Spleen (tissue), 11 donors: ENCODE results near the gene FAM209B. TPM values are rescaled to one million over a fixed set of nuclear protein-coding genes. Genes with fewer than 3 reads are reported as not detected.
"Not testable (repeated sequence)": the region's sequence is repeated elsewhere in the genome, so short reads cannot be mapped to it uniquely, and the experiment has no call there.

Experiments
- DNase-seq: peaks from one replicate; pipeline ENCODE4 v3.0.0-alpha.2; 2020
- H3K27ac ChIP-seq, 8 donors: fragments of 200-600 bp; sonication (generic) in 7 of 8; 1 replicate in 4 of 8; 2 replicates in 4 of 8; pipeline versions ENCODE4 v1.5.0 to v1.8.0; 2016 to 2021; ENCODE audit warnings: inconsistent platforms in 4 of 8, mild to moderate bottlenecking in 4 of 8, moderate library complexity in 1 of 8
- H3K27me3 ChIP-seq, 7 donors: fragments of 200-600 bp; sonication (generic) in 6 of 7; replicated peaks in 1 of 7; 1 replicate in 4 of 7; 2 replicates in 3 of 7; pipeline versions ENCODE4 v1.5.0 to v1.8.0; 2016 to 2021; ENCODE audit warnings: inconsistent platforms in 3 of 7, mild to moderate bottlenecking in 1 of 7
- H3K36me3 ChIP-seq, 6 donors: fragments of 200-600 bp; sonication (generic) in 5 of 6; 1 replicate in 4 of 6; 2 replicates in 2 of 6; pipeline versions ENCODE4 v1.5.0 to v1.8.0; 2016 to 2021; ENCODE audit warnings: inconsistent platforms in 2 of 6
- H3K4me1 ChIP-seq, 6 donors: fragments of 200-600 bp; sonication (generic) in 5 of 6; 1 replicate in 3 of 6; 2 replicates in 3 of 6; pipeline versions ENCODE4 v1.5.0 to v1.8.0; 2016 to 2021; ENCODE audit warnings: inconsistent platforms in 3 of 6
- H3K4me3 ChIP-seq, 8 donors: fragments of 200-600 bp; sonication (generic) in 7 of 8; 1 replicate in 4 of 8; 2 replicates in 4 of 8; pipeline versions ENCODE4 v1.5.0 to v1.8.0; 2016 to 2021; ENCODE audit warnings: inconsistent platforms in 4 of 8, mild to moderate bottlenecking in 4 of 8, moderate library complexity in 2 of 8
- H3K9me3 ChIP-seq, 8 donors: fragments of 200-600 bp; sonication (generic) in 7 of 8; 1 replicate in 4 of 8; 2 replicates in 4 of 8; pipeline versions ENCODE4 v1.5.0 to v1.8.0; 2016 to 2021; ENCODE audit warnings: inconsistent platforms in 4 of 8
- POLR2A ChIP-seq, 3 donors: fragments of 450-650 bp; IDR thresholded peaks; one replicate each; pipeline ENCODE4 v1.5.1; 2017; ENCODE audit warnings: antibody characterized with exemption in 3 of 3, mild to moderate bottlenecking in 1 of 3
- POLR2AphosphoS5 ChIP-seq, 3 donors: sonication (generic); formaldehyde crosslinking; IDR thresholded peaks; one replicate each; pipeline ENCODE4 v1.5.1; 2017; ENCODE audit warnings: antibody characterized with exemption in 3 of 3
- WGBS, 5 donors: extraction: QIAGEN DNeasy Blood & Tissue Kit in 3 of 5; methylation state at CpG; one replicate each; pipeline versions ENCODE4 v1.1.5 to v1.1.7; 2013 to 2018; 5-methylcytosine and 5-hydroxymethylcytosine counted together
- intact Hi-C: fragments of 100-400 bp; cut with DNase I; formaldehyde crosslinking; loops from one replicate; pipeline ENCODE4 v1.15.0; 2023; ENCODE audit warnings: low total_unique reads
- polyA plus RNA-seq, 3 donors: library from polyadenylated mRNA; stranded (reverse); fragments of 200-250 nt; gene quantifications; one replicate each; pipeline ENCODE4 v1.2.1, GENCODE V29; 2013
- total RNA-seq, 7 donors: library from RNA; depleted of rRNA in 3 of 7; stranded (reverse); fragments of >200 nt in 3 of 7; fragmentation: NEBNext Ultra II Directional in 4 of 7; extraction: Animal tissue kit (Norgen Biotek cat#: 25700) in 4 of 7; gene quantifications; one replicate each; pipeline versions ENCODE4 v1.1.0 to v1.2.1, GENCODE V29; 2016 to 2021
- TF ChIP-seq, protein P1 (sequence below), 11 experiments: fragments of 200-600 bp in 7 of 11; fragments of 450-650 bp in 4 of 11; sonication (generic) in 4 of 11; IDR thresholded peaks in 8 of 11; conservative IDR thresholded peaks in 3 of 11; 1 replicate in 7 of 11; 2 replicates in 4 of 11; pipeline versions ENCODE4 v1.4.0 to v1.8.0; 2016 to 2021; ENCODE audit warnings: antibody characterized with exemption in 11 of 11, inconsistent platforms in 4 of 11, mild to moderate bottlenecking in 1 of 11
- donor health status: healthy with polysubstance abuse.
- donor health status: DM: no; HTN: no; CAD: no; lungs with moderate emphysema.
- donor health status: DM: no; HTN: no; CAD: no.
- donor health status: Bipolar disorder and iron deficiency.
- donor health status: healthy.
- donor health status: DM: no; HTN: no; CAD: no.
- donor health status: DM: yes; HTN: yes; CAD: no.

Gene FAM209B
- total and polyA plus RNA-seq, 10 donors: 0.97 to 5.8 (median 1.9) TPM; not detected in 3

DNA sequence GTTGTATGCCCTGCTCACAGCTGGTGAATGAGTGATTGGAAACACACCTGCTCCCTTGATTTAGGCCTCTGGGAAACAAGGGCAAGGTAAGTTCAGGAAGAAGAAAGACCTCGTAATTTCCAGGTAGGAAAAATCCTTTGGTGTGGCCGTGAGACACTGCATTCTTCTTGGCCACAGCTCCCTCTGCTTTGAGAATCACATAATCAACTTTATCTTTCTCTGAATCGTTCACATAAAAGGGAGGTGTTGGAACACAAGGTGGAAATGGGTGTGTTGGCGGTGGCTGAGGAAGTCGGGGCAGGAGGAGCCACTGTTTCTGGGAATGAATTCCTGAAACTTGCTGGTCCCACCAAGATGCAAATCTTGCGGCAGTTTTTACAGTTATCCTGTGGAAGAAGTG, 25.9 kb downstream of the FAM209B start:
- intact Hi-C loops: no loop called here
- H3K4me1 ChIP-seq: peaks cover 0 to 15% (median 6%) of the 10 kb centered on the region in 6 donors
- WGBS, 5 donors: 66 to 73% (median 71%) methylated on average over 6 of the region's 6 CpGs
- no peak overlapping the region for H3K27ac ChIP-seq
- no peak for DNase-seq
- no peak overlapping the region for H3K4me3 ChIP-seq
- TF ChIP-seq POLR2A (IDR thresholded peaks at IDR 0.05): no peak
- TF ChIP-seq, protein P1, sequence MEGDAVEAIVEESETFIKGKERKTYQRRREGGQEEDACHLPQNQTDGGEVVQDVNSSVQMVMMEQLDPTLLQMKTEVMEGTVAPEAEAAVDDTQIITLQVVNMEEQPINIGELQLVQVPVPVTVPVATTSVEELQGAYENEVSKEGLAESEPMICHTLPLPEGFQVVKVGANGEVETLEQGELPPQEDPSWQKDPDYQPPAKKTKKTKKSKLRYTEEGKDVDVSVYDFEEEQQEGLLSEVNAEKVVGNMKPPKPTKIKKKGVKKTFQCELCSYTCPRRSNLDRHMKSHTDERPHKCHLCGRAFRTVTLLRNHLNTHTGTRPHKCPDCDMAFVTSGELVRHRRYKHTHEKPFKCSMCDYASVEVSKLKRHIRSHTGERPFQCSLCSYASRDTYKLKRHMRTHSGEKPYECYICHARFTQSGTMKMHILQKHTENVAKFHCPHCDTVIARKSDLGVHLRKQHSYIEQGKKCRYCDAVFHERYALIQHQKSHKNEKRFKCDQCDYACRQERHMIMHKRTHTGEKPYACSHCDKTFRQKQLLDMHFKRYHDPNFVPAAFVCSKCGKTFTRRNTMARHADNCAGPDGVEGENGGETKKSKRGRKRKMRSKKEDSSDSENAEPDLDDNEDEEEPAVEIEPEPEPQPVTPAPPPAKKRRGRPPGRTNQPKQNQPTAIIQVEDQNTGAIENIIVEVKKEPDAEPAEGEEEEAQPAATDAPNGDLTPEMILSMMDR (IDR thresholded peaks at IDR 0.05 in 8 of 11, conservative IDR thresholded peaks at IDR 0.05 in 3 of 11): no peak
- no peak for TF ChIP-seq POLR2AphosphoS5 (IDR thresholded peaks at IDR 0.05)
- H3K36me3 ChIP-seq: no peaks in the 10 kb centered on the region
- no peaks in the 10 kb centered on the region for H3K9me3 ChIP-seq
- H3K27me3 ChIP-seq: no peaks in the 10 kb centered on the region

DNA sequence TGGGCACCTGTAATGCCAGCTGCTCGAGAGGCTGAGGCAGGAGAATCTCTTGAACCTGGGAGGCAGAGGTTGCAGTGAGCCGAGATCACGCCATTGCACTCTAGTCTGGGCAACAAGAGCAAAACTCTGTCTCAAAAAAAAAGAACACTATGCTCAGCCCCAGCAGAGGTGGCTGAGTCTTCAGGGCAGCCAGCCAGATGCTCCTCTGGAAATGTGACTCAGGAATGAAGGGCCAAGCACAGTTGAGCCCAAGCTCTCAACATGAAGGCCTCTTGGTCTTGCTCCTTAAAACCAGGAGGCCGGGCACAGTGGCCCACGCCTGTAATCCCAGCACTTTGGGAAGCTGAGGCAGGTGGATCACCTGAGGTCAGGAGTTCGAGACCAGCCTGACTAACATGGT, 31.5 kb downstream of the FAM209B start:
- H3K9me3 ChIP-seq, H3K27me3 ChIP-seq, DNase-seq, H3K4me3 ChIP-seq, intact Hi-C loops, H3K36me3 ChIP-seq, H3K4me1 ChIP-seq, H3K27ac ChIP-seq: not testable (repeated sequence)
- WGBS, 5 donors: 78 to 95% (median 86%) methylated on average over 6 of the region's 6 CpGs

DNA sequence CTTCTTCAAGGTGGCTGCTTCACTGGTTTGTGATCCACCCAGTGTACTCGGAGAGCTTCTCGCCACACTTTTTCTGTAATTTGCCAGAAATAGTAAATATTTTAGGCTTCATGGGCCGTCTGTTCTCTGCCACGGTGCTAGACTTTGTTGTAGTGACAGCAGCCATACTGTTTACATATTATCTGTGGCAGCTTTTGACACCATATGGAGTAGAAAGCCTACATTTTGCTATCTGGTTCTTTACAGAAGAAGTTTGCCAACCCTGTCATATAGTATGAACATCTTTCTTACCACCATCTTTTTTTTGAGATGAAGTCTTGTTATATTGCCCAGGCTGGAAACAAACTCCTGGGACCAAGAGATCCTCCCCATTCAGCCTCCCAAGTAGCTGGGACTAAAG, 32.5 kb downstream of the FAM209B start:
- Histone ChIP-seq H3K27me3 (peaks cover 0 to 10% (median 0%) of the 10 kb centered on the region in 7 donors), H3K27ac (no peak overlapping the region), H3K4me1 (no peaks in the 10 kb centered on the region), H3K4me3 (no peak overlapping the region), H3K9me3 (no peaks in the 10 kb centered on the region), H3K36me3 (no peaks in the 10 kb centered on the region)
- no peak for TF ChIP-seq POLR2AphosphoS5 (IDR thresholded peaks at IDR 0.05)
- TF ChIP-seq, protein P1 (IDR thresholded peaks at IDR 0.05 in 8 of 11, conservative IDR thresholded peaks at IDR 0.05 in 3 of 11): no peak
- no peak for TF ChIP-seq POLR2A (IDR thresholded peaks at IDR 0.05)
- DNase-seq: no peak
- 86 to 93% (median 86%) methylated on average over 4 of the region's 4 CpGs for WGBS, 5 donors
- intact Hi-C loops: no loop called here

DNA sequence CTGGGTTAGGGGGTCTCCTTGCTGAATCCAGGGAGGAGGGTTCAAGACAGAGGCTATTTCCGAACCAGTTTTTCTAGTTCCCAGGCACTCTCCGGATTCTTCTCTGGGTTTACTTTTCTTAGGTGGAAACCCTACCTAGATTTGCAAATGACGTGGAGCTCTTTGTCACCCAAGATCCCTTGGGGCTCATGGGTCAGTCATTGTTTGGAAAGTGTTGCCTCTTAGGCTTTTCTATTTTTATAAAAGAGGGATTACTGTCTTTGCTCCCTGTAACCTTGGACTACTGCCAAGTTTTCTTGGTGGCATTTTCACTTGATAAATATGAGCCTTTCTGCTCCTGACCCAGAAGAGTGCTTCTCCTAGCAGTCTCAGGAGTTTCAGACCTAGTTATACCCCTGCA, 33.6 kb downstream of the FAM209B start:
- Histone ChIP-seq H3K36me3 (no peaks in the 10 kb centered on the region), H3K4me1 (no peaks in the 10 kb centered on the region), H3K4me3 (no peak overlapping the region), H3K9me3 (peaks cover 0 to 5% (median 0%) of the 10 kb centered on the region in 8 donors), H3K27me3 (peaks cover 0 to 10% (median 0%) of the 10 kb centered on the region in 7 donors), H3K27ac (no peak overlapping the region)
- intact Hi-C loops: no loop called here
- DNase-seq: no peak
- WGBS, 5 donors: 66 to 90% (median 70%) methylated on average over 3 of the region's 3 CpGs
- TF ChIP-seq POLR2A (IDR thresholded peaks at IDR 0.05) (no peak), POLR2AphosphoS5 (IDR thresholded peaks at IDR 0.05) (no peak)
- TF ChIP-seq, protein P1 (IDR thresholded peaks at IDR 0.05 in 8 of 11, conservative IDR thresholded peaks at IDR 0.05 in 3 of 11): no peak

DNA sequence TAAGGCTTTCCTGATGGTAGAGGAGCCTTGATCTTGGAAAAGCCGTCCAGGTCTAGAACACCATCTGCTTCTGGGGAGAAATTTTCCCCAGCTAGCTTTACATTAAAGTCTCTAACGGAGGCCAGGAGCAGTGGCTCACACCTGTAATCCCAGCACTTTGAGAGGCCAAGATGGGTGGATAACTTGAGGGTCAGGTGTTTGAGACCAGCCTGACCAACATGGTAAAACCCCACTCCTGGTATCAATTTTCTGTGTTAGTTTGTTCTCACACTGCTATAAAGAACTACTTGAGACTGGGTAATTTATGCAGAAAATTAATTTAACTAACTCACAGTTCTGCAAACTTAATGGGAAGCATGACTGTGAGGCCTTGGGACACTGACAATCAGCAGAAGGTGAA, 37.8 kb downstream of the FAM209B start:
- no peaks in the 10 kb centered on the region for H3K36me3 ChIP-seq
- no peaks in the 10 kb centered on the region for H3K4me1 ChIP-seq
- H3K4me3 ChIP-seq: no peak overlapping the region
- peaks cover 0 to 5% (median 0%) of the 10 kb centered on the region in 8 donors for H3K9me3 ChIP-seq
- no peak for DNase-seq
- 0 to 70% (median 24%) methylated on average over 2 of the region's 2 CpGs for WGBS, 5 donors
- H3K27me3 ChIP-seq: peaks cover 0 to 20% (median 0%) of the 10 kb centered on the region in 7 donors
- TF ChIP-seq POLR2AphosphoS5 (IDR thresholded peaks at IDR 0.05): no peak
- TF ChIP-seq, protein P1 (IDR thresholded peaks at IDR 0.05 in 8 of 11, conservative IDR thresholded peaks at IDR 0.05 in 3 of 11): no peak
- TF ChIP-seq POLR2A (IDR thresholded peaks at IDR 0.05): no peak
- H3K27ac ChIP-seq: no peak overlapping the region
- intact Hi-C loops: no loop called here
